GM12878 (cell line): ENCODE data around the gene PAK6. TPM values are rescaled to one million over a fixed set of nuclear protein-coding genes. Genes with fewer than 3 reads are reported as not detected.

Source experiments
- ATAC-seq: fragments of 200-7000 bp; cut with Tn5 transposase; 3 replicates; pipeline ENCODE4 v1.9.1; 2020; ENCODE audit warnings: mild to moderate bottlenecking, moderate library complexity
- BruUV-seq: library from RNA; stranded (reverse); fragments of 400-500 nt; replicated peaks from 2 replicates; lab custom pipeline; 2021; lab: Mats Ljungman, UMichigan
- CTCF ChIA-PET: fragments of 300-600 bp; sonication (Branson Sonifier 250); formaldehyde crosslinking; extraction: SDS; loops from one replicate; lab custom pipeline; 2021; ENCODE audit warnings: inconsistent platforms; lab: Yijun Ruan, JAX
- POLR2A ChIA-PET: fragments of 350-600 bp; formaldehyde crosslinking; extraction: SDS; loops from one replicate; lab custom pipeline; 2021; ENCODE audit warnings: inconsistent platforms; lab: Charles Lee
- RAD21 ChIA-PET: fragments of 300-600 bp; sonication (Branson Sonifier 250); formaldehyde crosslinking; loops from one replicate; lab custom pipeline; 2023; ENCODE audit warnings: antibody characterized with exemption; ENCODE audit not compliant: unreplicated experiment; lab: Charles Lee
- SMC1A ChIA-PET: fragments of 300-600 bp; sonication (Branson Sonifier 250); formaldehyde crosslinking; loops from one replicate; lab custom pipeline; 2023; ENCODE audit not compliant: unreplicated experiment, uncharacterized antibody; lab: Charles Lee
- DNase-seq: peaks from one replicate; pipeline ENCODE4 v3.0.0-alpha.2; 2011; ENCODE audit warnings: low read depth, low spot score
- FAIRE-seq: peaks from 3 replicates; lab custom pipeline; 2011; peaks lifted over from hg19 to GRCh38; lab: Jason Lieb, UNC
- H2AFZ ChIP-seq: 2 replicates; pipeline ENCODE4 v1.6.0; 2011; ENCODE audit warnings: low read depth, low read length, control low read depth; ENCODE audit not compliant: control insufficient read depth
- H3K27ac ChIP-seq: 2 replicates; pipeline ENCODE4 v1.5.1; 2011; ENCODE audit warnings: control low read depth; ENCODE audit not compliant: control insufficient read depth, insufficient read depth
- H3K27me3 ChIP-seq, 2 experiments: replicated peaks in 1 of 2; 2 replicates each; pipeline versions ENCODE4 v1.6.0 to v1.6.1; 2011; ENCODE audit warnings: low read length in 1 of 2; ENCODE audit not compliant: control insufficient read depth in 2 of 2, insufficient read depth in 2 of 2
- H3K36me3 ChIP-seq, 2 experiments: 2 replicates each; pipeline ENCODE4 v1.5.1; 2011; ENCODE audit warnings: low read length in 1 of 2; ENCODE audit not compliant: control insufficient read depth in 2 of 2, insufficient read depth in 2 of 2
- H3K4me1 ChIP-seq: 2 replicates; pipeline ENCODE4 v1.6.1; 2011; ENCODE audit warnings: mild to moderate bottlenecking, low read length, moderate library complexity, mixed read lengths; ENCODE audit not compliant: control insufficient read depth, insufficient read depth
- H3K4me2 ChIP-seq: 2 replicates; pipeline ENCODE4 v1.6.0; 2011; ENCODE audit warnings: control low read depth; ENCODE audit not compliant: control insufficient read depth, insufficient read depth
- H3K4me3 ChIP-seq: fragments of 200-600 bp; sonication (generic); 2 replicates; pipeline ENCODE4 v1.5.1; 2016
- H3K79me2 ChIP-seq: 2 replicates; pipeline ENCODE4 v1.6.0; 2011; ENCODE audit warnings: low read length; ENCODE audit not compliant: control insufficient read depth, insufficient read depth
- H3K9ac ChIP-seq: 2 replicates; pipeline ENCODE4 v1.8.0; 2011; ENCODE audit warnings: low read length, control low read depth, mixed read lengths; ENCODE audit not compliant: control insufficient read depth, insufficient read depth
- H3K9me3 ChIP-seq: replicated peaks from 3 replicates; pipeline ENCODE4 v1.5.1; 2011; ENCODE audit warnings: mild to moderate bottlenecking, low read length; ENCODE audit not compliant: control insufficient read depth, insufficient read depth
- H4K20me1 ChIP-seq: 2 replicates; pipeline ENCODE4 v1.6.0; 2011; ENCODE audit not compliant: control insufficient read depth, insufficient read depth
- CBX3 ChIP-seq: fragments of 200-600 bp; sonication (generic); IDR thresholded peaks from 2 replicates; pipeline ENCODE4 v1.6.1; 2016; ENCODE audit warnings: low read depth, borderline replicate concordance
- E2F4 ChIP-seq: IDR thresholded peaks from 2 replicates; pipeline ENCODE4 v1.6.1; 2012; ENCODE audit warnings: low read depth, low read length, improper control_type of control experiment
- GATAD2B ChIP-seq: fragments of 450-650 bp; conservative IDR thresholded peaks from 2 replicates; pipeline ENCODE4 v1.6.1; 2017; ENCODE audit warnings: low read depth, mild to moderate bottlenecking, moderate library complexity
- IRF5 ChIP-seq: fragments of 450-650 bp; IDR thresholded peaks from 2 replicates; pipeline ENCODE4 v1.6.1; 2017; ENCODE audit warnings: borderline replicate concordance
- JUNB ChIP-seq: IDR thresholded peaks from 2 replicates; pipeline ENCODE4 v1.6.1; 2016; ENCODE audit warnings: antibody characterized with exemption, mild to moderate bottlenecking
- JUND ChIP-seq: IDR thresholded peaks from 2 replicates; pipeline ENCODE4 v1.6.1; 2012; ENCODE audit warnings: low read depth, mild to moderate bottlenecking, low read length, improper control_type of control experiment, moderate library complexity
- MEF2A ChIP-seq: IDR thresholded peaks from 2 replicates; pipeline ENCODE4 v1.6.1; 2011; ENCODE audit warnings: low read depth, mild to moderate bottlenecking, low read length, moderate library complexity; ENCODE audit not compliant: insufficient read depth
- NR2C1 ChIP-seq: fragments of 450-650 bp; IDR thresholded peaks from 2 replicates; pipeline ENCODE4 v1.6.1; 2017; ENCODE audit warnings: antibody characterized with exemption, mild to moderate bottlenecking, moderate library complexity
- PML ChIP-seq: IDR thresholded peaks from 2 replicates; pipeline ENCODE4 v1.6.1; 2012; ENCODE audit warnings: low read length, inconsistent platforms
- RELA ChIP-seq: fragments of 450-650 bp; IDR thresholded peaks from 2 replicates; pipeline ENCODE4 v1.8.0; 2014; ENCODE audit warnings: borderline replicate concordance; ENCODE audit not compliant: partially characterized antibody
- SMAD5 ChIP-seq: IDR thresholded peaks from 2 replicates; pipeline ENCODE4 v1.6.1; 2016; ENCODE audit warnings: antibody characterized with exemption, low read depth
- SMARCA5 ChIP-seq: fragments of 450-650 bp; IDR thresholded peaks from 2 replicates; pipeline ENCODE4 v1.6.1; 2017; ENCODE audit warnings: mild to moderate bottlenecking
- STAT1 ChIP-seq: fragments of 450-650 bp; conservative IDR thresholded peaks from 2 replicates; pipeline ENCODE4 v1.6.1; 2014; ENCODE audit warnings: antibody characterized with exemption, mild to moderate bottlenecking
- STAT3 ChIP-seq: IDR thresholded peaks from 2 replicates; pipeline ENCODE4 v1.6.1; 2011; ENCODE audit warnings: low read depth, low read length, improper control_type of control experiment
- TCF7 ChIP-seq: IDR thresholded peaks from 2 replicates; pipeline ENCODE4 v1.6.1; 2014; ENCODE audit warnings: antibody characterized with exemption, borderline replicate concordance
- WGBS: methylation state at CpG from one replicate; pipeline ENCODE4 v1.1.6; 2016; ENCODE audit warnings: low lambda C conversion rate; ENCODE audit not compliant: insufficient replicate concordance, insufficient coverage; ENCODE audit errors: missing lambda C conversion rate; 5-methylcytosine and 5-hydroxymethylcytosine counted together
- in situ Hi-C: fragments of 300-500 bp; cut with MboI; formaldehyde crosslinking; loops from 9 replicates; pipeline ENCODE4 v1.14.3; 2018; ENCODE audit warnings: mixed read lengths
- intact Hi-C: fragments of 100-400 bp; cut with micrococcal nuclease; formaldehyde crosslinking; loops from one replicate; pipeline ENCODE4 v1.14.2; 2022; ENCODE audit not compliant: unreplicated experiment
- polyA plus RNA-seq, 11 experiments: library from polyadenylated mRNA; depleted of rRNA in 4 of 11; unstranded in 6 of 11; stranded (reverse) in 5 of 11; fragments of >200 nt; fragmentation: Nextera tagmentation in 4 of 11; fragmentation: Illumina TruSeq in 1 of 11; extraction: Ambion mirVana in 4 of 11; extraction: Trizol in 1 of 11; gene quantifications; 1 replicate in 1 of 11; 2 replicates in 10 of 11; pipeline versions ENCODE4 v1.2.1 to v1.2.3, GENCODE V29; 2011 to 2016; ENCODE audit warnings: inconsistent platforms in 2 of 11, missing spikeins in 2 of 11, low read depth in 1 of 11
- total RNA-seq, 4 experiments: library from RNA; depleted of rRNA in 3 of 4; stranded (reverse); fragments of >200 nt in 3 of 4; fragmentation: Illumina TruSeq in 1 of 4; extraction: Trizol in 1 of 4; gene quantifications; 2 replicates each; pipeline versions ENCODE4 v1.2.1 to v1.2.3, GENCODE V29; 2013 to 2021

PAK6 gene
- total and polyA plus RNA-seq, 10 of the 15 experiments (the other 5 are each of a cell fraction or from before 2014, with no cell fraction given) = 0.07 to 0.92 (median 0.31) TPM; not detected in 2

- ChIA-PET RAD21 (no interaction called here), CTCF (interaction anchor here (0.9 to 5.9 kb wide), 5 partner anchors 10 to 122 kb away, joined by 3 to 38 read pairs (median 5); partner anchors contain the start of gene PAK6), SMC1A (interaction anchor here (1.0 to 2.6 kb wide), 2 partner anchors 12 to 18 kb away, joined by 3 to 6 read pairs; no protein-coding TSS in a partner anchor), POLR2A (interaction anchor here (2.0 kb wide), 1 partner anchor 12 kb away, joined by 4 read pairs; no protein-coding TSS in a partner anchor)
- no peak overlapping the region for H3K4me2 ChIP-seq
- no peaks in the 10 kb centered on the region for H3K27me3 ChIP-seq
- ATAC-seq (no peak), FAIRE-seq (no peak), DNase-seq (no peak)
- H3K27ac ChIP-seq = no peak overlapping the region
- no peak overlapping the region for H3K4me3 ChIP-seq
- peaks cover 17 to 32% of the 10 kb centered on the region in 2 experiments for H3K36me3 ChIP-seq
- 88% methylated on average over 5 of the region's 5 CpGs for WGBS
- no peaks in the 10 kb centered on the region for H3K79me2 ChIP-seq
- BruUV-seq = no TSS peak
- H4K20me1 ChIP-seq = no peaks in the 10 kb centered on the region
- TF ChIP-seq MEF2A = no peak
- TF ChIP-seq SMAD5 = no peak
- TF ChIP-seq PML = no peak
- no peak for TF ChIP-seq SMARCA5
- TF ChIP-seq GATAD2B = no peak
- no peak for TF ChIP-seq E2F4
- TF ChIP-seq IRF5 = no peak
- no peak for TF ChIP-seq STAT3
- no peak for TF ChIP-seq TCF7
- TF ChIP-seq NR2C1 = no peak
- no peak for TF ChIP-seq JUNB
- no peak for TF ChIP-seq STAT1
- TF ChIP-seq CBX3 = no peak
- TF ChIP-seq RELA = no peak
- no peak for TF ChIP-seq JUND
- in situ Hi-C loops = no loop called here
- no peak overlapping the region for H2AFZ ChIP-seq
- H3K9ac ChIP-seq = no peak overlapping the region
- no peaks in the 10 kb centered on the region; the same call in 1 of the 2 replicates for H3K4me1 ChIP-seq
- intact Hi-C loops = no loop called here
- H3K9me3 ChIP-seq = no peaks in the 10 kb centered on the region
Observed at GRCh38 chr15:40229316-40229715, 9.5 kb upstream of the PAK6 start.
